ENCODE results near the gene SPINT2.

The SPINT2 gene

DNA sequence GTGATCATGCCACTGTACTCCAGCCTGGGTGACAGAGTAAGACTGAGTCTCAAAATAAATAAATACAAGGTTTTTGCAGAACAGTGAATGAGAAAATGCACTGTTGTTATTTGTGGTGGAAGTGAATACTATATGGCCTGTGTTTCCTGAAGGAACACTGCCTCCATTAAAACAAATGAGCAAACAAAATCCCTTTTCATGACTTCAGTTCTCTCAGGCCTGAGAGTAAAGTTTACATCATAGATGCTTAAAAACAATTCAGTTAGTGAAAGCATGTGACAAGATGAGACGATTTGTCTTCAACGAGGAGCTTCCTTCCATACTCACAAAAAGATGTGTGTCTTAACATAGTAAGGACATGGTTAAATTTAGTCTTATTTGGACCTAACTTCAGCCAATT is 14.4 kb downstream of the SPINT2 start:
- in situ Hi-C loops (cut with HindIII; ENCODE audit: low pct_ligation_motif_present, low sequenced_read_pairs): no loop called here
- TF ChIP-seq, protein P1, sequence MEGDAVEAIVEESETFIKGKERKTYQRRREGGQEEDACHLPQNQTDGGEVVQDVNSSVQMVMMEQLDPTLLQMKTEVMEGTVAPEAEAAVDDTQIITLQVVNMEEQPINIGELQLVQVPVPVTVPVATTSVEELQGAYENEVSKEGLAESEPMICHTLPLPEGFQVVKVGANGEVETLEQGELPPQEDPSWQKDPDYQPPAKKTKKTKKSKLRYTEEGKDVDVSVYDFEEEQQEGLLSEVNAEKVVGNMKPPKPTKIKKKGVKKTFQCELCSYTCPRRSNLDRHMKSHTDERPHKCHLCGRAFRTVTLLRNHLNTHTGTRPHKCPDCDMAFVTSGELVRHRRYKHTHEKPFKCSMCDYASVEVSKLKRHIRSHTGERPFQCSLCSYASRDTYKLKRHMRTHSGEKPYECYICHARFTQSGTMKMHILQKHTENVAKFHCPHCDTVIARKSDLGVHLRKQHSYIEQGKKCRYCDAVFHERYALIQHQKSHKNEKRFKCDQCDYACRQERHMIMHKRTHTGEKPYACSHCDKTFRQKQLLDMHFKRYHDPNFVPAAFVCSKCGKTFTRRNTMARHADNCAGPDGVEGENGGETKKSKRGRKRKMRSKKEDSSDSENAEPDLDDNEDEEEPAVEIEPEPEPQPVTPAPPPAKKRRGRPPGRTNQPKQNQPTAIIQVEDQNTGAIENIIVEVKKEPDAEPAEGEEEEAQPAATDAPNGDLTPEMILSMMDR (IDR thresholded peaks at IDR 0.05; ENCODE audit: low read depth, low read length, missing control alignments): no peak
- H3K4me3 ChIP-seq (ENCODE audit: low read depth, low read length): no peak overlapping the region
- no peak overlapping the region for H3K27ac ChIP-seq
- no peaks in the 10 kb centered on the region for H3K36me3 ChIP-seq (replicated peaks)
- H3K27me3 ChIP-seq (replicated peaks): no peaks in the 10 kb centered on the region
- DNase-seq: no peak

DNA sequence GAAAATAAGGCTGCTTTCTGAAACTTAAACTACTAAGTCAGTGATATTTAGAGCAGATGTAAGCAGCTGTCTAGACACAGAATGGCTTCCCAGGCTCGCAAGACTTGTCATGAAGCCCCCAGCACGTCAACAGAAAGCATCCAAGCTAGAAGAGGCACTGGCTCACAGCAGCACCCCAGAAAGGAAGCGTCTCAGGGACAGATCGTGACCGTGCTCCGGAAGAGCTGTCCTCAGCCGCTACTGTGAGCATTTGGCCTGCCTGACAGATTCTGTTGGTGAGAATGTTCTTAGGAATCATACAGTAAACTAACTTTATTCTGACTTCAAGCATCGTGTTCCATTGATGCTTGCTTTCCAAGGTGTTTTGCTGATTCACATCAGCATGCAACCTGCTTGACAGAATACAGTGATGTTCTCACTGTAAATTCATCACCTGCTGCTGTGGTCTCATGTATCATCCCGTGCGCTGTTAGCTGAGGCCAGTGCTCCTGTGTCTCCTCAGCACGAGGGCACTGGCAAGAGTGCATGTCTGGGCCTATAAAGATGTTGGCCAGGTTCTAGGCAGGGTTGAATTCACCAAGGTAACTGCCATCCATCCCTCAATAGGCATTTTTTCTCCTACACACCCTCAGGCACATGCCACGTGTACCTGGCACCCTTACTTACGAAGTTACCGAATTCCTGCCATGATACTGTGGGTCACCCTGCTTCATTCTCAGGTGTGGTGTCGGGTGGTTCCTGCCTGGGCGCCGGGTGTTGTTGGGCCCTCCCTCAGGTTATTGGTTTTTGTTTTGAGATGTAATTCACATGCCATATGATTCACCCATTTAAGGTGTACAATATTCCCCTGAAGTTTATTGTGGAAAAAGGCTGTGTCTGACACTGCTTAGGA is 15.9 kb downstream of the SPINT2 start:
- H3K4me3 ChIP-seq (ENCODE audit: low read depth, low read length): no peak overlapping the region
- DNase-seq: no peak
- no peak overlapping the region for H3K27ac ChIP-seq
- H3K36me3 ChIP-seq (replicated peaks): no peaks in the 10 kb centered on the region
- TF ChIP-seq, protein P1 (IDR thresholded peaks at IDR 0.05; ENCODE audit: low read depth, low read length, missing control alignments): no peak
- in situ Hi-C loops (cut with HindIII; ENCODE audit: low pct_ligation_motif_present, low sequenced_read_pairs): no loop called here
- H3K27me3 ChIP-seq (replicated peaks): no peaks in the 10 kb centered on the region

DNA sequence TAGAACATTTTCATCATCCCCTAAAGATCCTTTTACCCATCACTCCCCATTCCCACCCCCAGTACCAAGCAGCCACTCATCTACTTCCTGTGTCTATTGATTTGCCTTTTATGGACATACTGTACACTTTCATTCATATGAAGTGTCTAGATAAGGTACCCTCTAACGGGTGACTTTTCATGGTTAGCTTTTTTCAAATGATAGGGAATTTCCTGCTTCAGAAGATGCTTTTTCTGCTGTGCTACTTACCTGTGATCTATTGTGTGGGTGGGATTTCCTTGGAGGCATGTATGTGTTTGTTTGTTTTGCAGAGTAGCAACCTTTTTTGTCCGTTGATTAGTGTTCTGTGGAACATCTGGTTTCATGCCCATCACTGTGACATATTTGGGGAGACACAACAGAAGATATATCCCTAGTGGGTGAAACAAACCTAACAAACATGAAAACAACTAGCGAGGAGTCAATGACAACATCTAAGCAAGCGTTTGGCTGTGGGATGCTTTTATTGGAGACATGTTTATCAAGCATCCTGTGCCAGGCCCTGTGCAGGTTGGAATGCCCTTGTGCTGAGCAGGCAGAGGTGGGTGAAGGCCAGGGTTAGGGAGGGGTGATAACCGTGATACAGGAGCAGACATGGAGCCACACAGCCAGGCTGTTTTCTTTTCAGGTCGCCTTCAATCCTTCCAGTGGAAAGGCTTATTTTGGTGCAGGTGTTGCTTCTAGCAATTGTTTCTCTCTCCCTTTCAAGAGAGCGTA is 17.6 kb downstream of the SPINT2 start:
- TF ChIP-seq, protein P1 (IDR thresholded peaks at IDR 0.05; ENCODE audit: low read depth, low read length, missing control alignments): no peak
- H3K27me3 ChIP-seq (replicated peaks): no peaks in the 10 kb centered on the region
- DNase-seq: no peak
- H3K4me3 ChIP-seq (ENCODE audit: low read depth, low read length): no peak overlapping the region
- H3K27ac ChIP-seq: no peak overlapping the region
- in situ Hi-C loops (cut with HindIII; ENCODE audit: low pct_ligation_motif_present, low sequenced_read_pairs): no loop called here
- H3K36me3 ChIP-seq (replicated peaks): no peaks in the 10 kb centered on the region

DNA sequence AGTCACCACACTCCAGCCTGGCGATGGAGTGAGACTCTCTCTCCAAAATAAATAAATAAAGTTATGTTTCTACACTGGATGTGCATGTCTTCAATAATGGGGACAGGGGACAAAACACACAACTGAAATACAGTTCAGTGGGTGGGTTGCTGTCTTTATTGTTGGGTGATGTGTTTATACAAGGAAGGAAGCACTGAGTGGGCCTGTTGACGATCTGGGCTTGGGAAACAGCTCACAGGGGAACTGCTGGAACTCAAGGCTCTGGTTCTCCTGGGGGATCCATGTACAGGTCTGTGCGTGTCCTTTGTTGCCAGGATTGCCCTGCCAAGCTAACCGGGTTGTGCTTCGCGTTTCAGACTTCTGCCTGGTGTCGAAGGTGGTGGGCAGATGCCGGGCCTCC is 18.9 kb downstream of the SPINT2 start:
- Histone ChIP-seq H3K27ac (no peak overlapping the region), H3K27me3 (replicated peaks) (no peaks in the 10 kb centered on the region), H3K36me3 (replicated peaks) (no peaks in the 10 kb centered on the region), H3K4me3 (ENCODE audit: low read depth, low read length) (no peak overlapping the region)
- in situ Hi-C loops (cut with HindIII; ENCODE audit: low pct_ligation_motif_present, low sequenced_read_pairs): no loop called here
- TF ChIP-seq, protein P1 (IDR thresholded peaks at IDR 0.05; ENCODE audit: low read depth, low read length, missing control alignments): no peak
- no peak for DNase-seq

DNA sequence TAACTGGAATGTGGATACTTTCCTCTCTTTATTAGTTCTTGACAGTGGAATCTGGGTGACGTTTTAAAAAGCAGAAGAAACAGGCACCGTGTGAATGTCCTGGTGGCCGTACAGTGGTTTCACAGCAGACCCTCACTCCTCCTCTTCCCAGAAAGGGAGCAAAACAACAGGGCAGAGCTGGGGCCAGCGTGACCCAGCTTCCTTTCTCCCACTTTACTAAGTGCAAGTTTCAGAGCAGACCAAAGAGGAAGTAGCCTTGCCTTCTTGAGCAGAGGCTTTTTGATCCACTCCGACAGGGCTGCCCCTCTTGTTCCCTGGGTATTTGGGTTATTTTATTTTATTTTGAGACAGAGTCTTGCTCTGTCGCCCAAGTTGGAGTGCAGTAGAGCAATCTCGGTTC is 20.0 kb downstream of the SPINT2 start:
- in situ Hi-C loops (cut with HindIII; ENCODE audit: low pct_ligation_motif_present, low sequenced_read_pairs): no loop called here
- no peak overlapping the region for H3K4me3 ChIP-seq (ENCODE audit: low read depth, low read length)
- H3K36me3 ChIP-seq (replicated peaks): no peaks in the 10 kb centered on the region
- no peak for DNase-seq
- TF ChIP-seq, protein P1 (IDR thresholded peaks at IDR 0.05; ENCODE audit: low read depth, low read length, missing control alignments): no peak
- H3K27me3 ChIP-seq (replicated peaks): no peaks in the 10 kb centered on the region
- H3K27ac ChIP-seq: no peak overlapping the region
